CD4-positive, alpha-beta T cell treated with Interferon alpha-2 for 1 hour (primary cell): ENCODE measurements around the gene NRSN2.
A peak's percentile ranks its signal among the peaks of the same experiment; 100 is the strongest.
"Not testable (repeated sequence)": the region's sequence is repeated elsewhere in the genome, so short reads cannot be mapped to it uniquely, and the experiment has no call there.

Source experiments
- DNase-seq, 2 donors: peaks; one replicate each; pipeline ENCODE4 v3.0.0-alpha.2; 2020 to 2022

The NRSN2 gene

DNA sequence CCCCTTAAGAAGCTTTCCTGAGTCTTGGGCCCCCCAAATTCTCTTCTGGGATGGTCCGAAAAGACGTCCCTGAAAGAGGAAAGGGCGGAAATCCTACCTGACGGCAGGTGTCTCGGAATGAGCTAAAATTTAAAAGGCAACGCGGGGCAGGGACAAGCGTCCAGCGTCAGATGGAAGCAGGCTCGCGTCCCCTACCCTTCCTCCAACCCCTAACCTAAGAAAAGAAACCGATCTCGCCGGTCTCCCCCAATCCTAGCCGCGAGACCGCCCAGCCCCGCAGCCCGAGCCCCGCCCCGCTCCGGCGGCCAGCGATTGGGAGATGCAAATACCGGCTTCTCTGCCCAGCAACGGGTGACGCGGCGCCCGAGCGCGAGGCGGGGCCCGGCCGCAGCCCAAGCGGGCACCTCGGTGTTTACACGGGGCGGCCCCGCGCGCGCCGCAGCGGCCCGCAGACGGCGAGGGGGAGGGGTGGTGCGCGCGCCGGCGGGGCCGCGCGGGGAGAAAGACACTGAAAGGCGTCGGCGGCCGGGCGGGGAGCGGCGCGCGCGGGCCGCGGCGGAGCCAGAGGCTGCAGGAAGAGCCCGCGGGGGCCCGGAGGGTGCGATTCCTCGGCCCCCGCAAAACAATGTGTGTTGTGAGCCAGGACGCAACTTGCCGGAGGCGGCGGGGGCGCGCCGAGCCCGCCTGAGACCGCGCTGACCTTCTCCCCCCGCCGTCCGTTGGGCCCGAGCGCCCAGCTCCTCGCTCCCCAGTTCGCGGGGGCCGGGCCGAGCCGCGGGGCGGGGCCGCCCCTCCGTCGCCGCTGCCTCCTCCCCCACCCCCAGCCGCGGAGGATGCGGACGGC is 21.6 kb upstream of the NRSN2 start, which contains the start of gene SOX12:
Gene SOX12 (plus strand): TSS at position 508 of the 844 bp plus-strand sequence. CDS start 373 bp downstream, outside the sequence.
- DNase-seq: peak; percentile 95 to 97

DNA sequence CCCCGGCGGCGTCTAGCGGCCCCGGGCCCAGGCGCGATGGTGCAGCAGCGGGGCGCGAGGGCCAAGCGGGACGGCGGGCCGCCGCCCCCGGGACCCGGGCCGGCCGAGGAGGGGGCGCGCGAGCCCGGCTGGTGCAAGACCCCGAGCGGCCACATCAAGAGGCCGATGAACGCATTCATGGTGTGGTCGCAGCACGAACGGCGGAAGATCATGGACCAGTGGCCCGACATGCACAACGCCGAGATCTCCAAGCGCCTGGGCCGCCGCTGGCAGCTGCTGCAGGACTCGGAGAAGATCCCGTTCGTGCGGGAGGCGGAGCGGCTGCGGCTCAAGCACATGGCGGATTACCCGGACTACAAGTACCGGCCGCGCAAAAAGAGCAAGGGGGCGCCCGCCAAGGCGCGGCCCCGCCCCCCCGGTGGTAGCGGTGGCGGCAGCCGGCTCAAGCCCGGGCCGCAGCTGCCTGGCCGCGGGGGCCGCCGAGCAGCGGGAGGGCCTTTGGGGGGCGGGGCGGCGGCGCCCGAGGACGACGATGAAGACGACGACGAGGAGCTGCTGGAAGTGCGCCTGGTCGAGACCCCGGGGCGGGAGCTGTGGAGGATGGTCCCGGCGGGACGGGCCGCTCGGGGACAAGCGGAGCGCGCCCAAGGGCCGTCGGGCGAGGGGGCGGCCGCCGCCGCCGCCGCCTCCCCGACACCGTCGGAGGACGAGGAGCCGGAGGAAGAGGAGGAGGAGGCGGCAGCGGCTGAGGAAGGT is 20.8 kb upstream of the NRSN2 start:
- DNase-seq: peak; percentile 43 to 45

DNA sequence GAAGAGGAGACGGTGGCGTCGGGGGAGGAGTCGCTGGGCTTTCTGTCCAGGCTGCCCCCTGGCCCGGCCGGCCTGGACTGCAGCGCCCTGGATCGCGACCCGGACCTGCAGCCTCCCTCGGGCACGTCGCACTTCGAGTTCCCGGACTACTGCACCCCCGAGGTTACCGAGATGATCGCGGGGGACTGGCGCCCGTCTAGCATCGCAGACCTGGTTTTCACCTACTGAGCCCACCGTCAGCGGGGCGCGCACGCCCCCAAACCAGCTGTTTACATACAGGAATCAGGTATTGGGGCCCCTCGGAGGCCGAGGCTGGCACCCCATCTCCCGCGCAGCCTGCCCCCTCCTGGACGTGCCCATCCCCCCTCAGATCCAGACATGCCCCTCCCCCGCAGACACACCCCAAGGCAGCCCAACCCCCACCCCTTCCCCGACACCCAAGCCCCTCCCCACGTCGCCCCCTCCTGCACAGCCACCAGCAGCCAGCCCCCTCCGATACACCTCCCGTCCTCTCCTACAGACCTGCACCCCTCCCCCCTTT is 20.2 kb upstream of the NRSN2 start:
- DNase-seq: no peak

DNA sequence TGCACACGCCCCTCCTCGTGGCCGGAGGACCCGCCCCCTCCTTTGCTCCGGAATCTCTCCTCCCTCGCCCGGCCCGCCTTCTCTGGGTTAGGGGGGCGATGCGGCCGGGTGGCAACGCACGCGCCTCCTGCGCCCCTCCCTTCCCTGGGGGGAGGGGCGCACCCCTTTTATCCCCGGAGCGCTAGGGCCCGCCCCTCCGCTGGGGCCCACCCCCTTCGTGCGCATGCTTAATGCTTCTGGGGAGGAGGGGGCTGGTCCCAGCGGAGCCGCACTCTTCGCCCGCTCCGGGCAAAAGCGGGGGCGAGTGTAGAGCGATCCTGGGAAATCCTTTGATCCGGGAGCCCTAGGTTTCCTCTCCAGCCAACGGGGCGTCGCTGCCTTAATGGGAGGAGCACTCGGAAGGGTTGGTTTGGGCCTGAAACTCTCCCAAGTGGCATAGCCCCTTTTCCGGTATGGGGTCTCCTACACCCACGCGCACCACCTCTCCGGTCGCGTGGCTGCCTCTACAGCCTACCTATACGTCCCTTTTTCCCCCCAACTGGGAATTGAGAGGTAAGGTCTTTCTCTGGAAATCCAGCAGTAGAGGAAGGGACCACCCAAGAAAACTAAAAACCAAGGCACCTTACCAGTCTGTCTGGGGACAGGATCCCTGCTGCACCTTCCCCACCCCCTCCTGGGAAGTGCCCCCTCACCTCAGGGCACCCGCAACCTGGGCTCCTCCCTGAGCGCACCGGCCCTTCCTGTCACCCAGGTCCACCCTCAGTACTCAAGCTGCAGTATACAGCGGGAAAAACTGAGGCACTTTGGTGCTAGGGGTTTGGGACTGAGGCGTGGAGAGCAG is 19.5 kb upstream of the NRSN2 start:
- DNase-seq: peak; percentile 80 to 82

DNA sequence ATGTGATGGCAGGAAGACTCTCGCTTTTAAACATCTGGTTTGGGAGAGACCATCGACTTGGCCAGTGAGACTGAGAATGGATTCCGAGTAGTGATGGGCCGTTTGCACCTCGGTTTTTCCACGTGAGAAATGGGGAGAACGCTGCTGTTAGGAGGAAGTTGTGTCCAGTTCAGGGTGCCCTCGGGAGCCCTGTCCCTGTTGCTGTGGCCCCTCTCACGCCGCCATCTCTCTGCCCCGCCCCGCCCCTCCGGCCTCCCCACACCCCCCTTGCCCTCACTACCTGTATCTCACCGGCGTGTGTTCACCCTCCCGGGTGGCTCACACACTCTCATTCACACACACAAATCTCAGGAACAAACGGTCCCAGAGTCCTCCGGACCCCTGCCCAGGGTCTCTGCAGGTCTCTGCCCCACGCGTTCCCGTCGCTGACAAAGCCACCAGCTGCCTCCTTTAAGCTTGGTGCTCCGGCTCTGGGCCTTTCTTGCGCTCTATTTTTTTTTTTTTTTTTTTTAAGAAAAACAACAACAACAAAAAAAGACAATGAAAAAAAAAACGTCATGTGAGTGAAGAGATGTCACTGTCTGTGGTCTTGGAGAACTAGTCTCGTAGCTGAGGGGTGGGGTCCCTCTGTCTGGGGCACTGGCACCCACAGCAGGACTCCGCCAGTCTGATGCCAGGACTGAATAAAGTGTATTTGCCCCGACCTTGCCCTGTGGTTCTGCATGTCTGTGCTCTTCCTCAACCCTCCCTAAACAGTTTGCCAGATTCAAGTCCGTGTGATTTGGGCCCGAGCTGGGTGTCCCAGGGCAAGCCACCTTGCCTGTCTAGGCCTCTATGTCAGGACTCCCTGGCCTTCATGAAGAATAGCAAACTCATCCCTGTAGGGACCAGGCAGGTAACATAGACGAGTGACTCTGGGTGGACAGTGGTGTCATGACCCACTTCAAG is 18.6 kb upstream of the NRSN2 start:
- DNase-seq: no peak

DNA sequence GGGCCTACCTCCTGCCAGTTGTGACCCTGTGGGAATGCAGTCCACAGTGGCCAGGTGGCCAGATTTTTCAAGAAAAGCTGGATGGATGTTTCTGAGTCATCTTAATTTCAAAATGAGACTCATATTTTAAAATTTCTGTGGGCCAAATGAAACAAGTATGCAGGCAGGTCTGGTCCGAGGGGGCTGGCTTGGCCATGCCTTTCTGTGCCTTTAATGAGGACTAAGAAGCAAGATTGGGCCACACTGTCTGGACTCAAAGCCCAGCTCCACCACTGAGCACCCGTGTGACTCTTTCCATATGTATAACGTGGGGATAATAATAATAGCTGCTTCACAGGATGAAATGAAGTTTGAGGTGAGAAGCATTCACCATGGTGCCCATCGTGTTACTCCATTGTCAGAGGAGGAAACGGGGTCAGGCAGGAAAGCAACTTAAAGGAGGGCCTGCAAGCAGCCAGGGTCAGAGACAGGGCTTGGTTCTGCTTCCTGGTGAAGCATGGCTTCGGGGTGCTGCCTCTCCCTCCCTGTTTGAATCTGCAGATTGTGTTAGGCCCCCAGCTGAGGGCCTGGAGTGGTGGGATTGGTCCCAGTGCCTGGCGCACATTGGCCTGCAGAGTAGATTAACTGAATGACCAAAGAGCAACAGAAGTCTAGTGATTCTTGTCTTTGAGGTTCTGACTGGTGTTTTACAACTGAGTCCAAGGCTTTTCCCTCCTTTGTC is 17.8 kb upstream of the NRSN2 start:
- no peak for DNase-seq

DNA sequence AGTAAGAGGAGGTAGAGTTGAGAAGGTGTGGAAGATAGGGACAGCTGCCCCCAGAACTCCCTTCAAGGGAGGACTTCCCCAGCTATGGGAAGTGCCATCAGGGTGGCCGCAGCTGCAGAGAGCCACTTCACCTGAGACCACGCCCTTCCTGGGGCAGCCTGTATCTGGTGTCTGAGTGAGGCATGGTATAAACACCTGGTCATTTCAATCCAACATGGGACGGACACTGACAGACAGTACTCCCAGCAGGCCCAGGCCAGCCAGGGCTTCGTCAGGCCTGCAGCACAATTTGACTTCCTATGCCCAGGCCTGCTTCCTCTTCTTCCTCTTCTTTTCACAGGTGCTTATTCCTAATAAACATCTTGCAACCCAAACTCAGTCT is 17.1 kb upstream of the NRSN2 start:
- no peak for DNase-seq

DNA sequence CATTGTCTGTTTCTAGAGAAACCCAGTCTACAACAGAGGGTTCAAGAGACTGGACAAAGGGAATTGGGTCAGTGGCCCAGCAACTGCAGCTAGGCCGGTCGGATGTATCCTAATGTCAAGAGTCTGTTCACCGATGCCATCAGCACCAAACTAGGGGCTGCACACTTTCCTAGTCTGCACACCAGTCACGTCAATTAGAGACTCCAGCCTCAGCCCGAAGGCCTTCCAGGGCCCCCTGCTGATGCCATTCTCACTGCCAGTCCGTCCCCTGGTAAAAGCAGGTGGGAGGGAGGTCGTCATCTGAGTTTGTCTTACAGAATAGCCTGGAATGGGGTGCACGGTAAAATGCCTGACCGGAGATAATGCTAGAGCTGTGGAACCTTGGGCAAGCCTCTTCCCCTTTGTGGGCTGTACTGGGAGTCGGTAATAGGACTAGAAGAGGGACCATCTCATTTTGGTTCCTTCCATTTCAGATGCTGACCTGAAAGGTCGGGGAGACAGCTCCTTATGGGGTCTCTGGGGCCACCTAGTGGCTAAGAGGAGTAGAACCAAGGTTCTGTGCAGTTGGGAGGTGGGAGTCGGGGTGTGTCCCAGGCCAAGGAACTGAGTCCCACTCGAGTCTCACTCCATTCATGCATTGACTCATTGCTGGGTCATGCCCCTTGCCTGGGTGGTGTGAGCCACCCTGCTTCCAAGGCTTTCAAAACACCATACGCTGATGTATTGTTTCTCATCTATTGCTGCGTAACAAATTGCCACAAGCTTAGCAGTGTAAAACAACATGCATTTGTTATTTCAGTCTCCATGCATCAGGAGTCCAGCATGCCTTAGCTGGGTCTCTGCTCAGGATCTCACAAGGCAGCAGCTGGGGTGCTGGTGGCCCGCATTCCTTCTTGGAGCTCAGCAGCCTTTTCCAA is 16.4 kb upstream of the NRSN2 start:
- DNase-seq: peak; percentile 72 to 80

DNA sequence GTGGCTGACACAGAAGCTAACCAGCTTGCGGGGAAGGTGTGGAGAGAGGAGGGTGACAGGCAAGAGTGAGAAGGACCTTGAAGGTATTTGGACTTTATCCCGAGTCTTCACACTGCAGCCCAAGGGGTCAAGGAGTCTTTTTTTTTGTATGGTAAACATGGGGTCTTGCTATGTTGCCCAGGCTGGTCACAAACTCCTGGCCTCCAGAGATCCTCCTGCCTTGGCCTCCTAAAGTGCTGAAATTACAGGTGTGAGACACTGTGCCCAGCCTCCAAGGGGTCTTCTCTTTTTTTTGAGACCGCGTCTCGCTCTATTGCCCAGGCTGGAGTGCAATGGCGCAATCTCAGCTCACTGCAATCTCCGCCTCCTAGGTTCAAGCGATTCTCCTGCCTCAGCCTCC is 12.3 kb upstream of the NRSN2 start:
- DNase-seq: no peak

DNA sequence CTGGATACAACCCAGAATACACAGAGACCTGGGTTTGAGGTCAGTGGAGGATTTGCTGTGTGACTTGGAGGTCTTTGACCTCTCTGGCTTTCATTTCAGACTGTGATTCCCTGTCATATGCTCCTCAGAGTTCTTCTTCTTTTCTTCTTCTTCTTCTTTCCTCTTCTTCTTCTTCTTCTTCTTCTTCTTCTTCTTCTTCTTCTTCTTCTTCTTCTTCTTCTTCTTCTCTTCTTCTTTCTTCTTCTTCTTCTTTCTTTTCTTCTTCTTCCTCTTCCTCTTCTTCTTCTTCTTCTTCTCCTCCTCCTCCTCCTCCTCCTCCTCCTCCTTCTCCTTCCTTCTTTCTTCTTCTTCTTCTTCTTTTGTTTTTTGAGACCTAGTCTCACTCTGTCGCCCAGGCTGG is 10.9 kb upstream of the NRSN2 start:
- not testable (repeated sequence) for DNase-seq

DNA sequence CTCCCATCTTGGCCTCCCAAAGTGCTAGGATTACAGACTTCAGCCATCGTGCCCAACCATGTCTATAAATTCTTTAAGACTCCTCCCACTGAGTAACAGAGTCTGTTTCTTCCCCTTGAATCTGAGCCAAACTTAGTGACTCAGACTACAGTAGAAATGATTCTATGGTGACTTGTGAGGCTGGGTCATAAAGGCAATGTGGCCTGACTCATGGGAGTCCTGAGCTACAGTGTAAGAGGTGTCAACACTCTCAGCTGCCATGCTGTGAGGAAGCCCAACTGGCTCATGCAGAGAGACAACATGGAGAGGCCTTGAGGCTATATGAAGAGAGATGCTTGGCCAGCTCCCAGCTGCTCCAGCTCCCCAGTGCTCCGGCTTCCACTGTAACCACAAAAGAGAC is 5.2 kb upstream of the NRSN2 start:
- no peak for DNase-seq

DNA sequence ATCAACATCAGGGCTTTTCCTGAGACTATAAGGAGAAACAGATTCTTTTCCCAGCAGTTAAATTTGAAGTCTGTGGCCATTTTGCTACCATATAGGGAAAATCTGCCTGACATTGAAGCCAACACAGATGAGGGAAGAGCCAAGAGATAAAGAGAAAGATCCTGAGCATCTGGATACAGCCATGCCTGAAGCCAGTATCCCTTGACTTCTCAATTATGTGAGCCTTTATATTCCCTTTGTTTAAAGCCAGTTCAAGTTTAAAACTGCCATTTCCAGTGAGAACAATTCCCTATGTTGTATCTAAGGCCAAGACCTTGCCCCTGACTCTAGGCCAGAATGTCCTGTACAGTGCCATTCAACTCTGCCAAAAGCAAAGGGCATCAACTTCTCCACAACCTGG is 3.8 kb upstream of the NRSN2 start:
- DNase-seq: no peak

DNA sequence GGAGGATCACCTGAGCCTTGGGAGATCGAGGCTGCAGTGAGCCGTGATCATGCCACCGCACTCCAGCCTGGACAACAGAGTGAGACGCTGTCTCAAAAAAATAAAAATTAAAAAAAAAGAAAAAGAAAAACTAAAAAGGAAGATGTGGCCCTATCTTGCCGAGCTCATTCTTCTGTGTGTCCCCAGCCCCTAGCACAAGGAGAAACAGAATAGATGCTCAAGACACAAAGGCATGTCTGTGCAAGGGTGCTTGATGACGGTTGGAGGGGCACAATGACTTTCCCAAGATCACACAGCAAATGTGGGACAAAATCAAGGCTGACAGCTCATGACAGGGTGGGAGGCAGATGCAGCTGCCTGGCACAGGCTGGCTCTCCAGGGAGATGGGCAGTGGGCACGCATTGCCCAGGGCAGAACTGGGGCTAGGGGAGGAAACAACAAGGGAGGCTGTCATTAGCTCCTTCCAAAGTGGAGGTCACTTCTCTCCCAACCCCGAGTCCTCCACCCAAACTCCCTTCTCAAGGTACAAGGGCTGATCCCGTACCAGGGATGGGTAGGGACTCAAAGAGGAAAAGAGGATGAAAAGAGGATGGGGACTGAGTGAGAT is 775 bp upstream of the NRSN2 start:
- no peak for DNase-seq

DNA sequence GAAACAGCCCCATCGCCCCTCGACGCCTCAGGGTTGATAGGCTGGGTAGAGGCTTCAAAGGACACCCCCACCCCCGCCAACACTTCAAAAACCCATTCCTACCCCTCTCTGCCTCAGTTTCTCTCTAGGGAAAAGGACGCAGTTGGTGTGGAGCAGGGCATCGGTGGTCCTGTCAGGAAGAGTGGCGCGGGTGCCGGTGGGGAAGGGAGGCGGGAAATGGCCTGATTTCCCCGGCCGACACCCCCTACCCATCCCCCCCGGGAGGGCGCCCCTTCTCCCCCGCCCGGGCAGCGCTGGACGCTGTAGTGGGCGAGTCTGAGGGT is 367 bp downstream of the NRSN2 start:
- DNase-seq: no peak

DNA sequence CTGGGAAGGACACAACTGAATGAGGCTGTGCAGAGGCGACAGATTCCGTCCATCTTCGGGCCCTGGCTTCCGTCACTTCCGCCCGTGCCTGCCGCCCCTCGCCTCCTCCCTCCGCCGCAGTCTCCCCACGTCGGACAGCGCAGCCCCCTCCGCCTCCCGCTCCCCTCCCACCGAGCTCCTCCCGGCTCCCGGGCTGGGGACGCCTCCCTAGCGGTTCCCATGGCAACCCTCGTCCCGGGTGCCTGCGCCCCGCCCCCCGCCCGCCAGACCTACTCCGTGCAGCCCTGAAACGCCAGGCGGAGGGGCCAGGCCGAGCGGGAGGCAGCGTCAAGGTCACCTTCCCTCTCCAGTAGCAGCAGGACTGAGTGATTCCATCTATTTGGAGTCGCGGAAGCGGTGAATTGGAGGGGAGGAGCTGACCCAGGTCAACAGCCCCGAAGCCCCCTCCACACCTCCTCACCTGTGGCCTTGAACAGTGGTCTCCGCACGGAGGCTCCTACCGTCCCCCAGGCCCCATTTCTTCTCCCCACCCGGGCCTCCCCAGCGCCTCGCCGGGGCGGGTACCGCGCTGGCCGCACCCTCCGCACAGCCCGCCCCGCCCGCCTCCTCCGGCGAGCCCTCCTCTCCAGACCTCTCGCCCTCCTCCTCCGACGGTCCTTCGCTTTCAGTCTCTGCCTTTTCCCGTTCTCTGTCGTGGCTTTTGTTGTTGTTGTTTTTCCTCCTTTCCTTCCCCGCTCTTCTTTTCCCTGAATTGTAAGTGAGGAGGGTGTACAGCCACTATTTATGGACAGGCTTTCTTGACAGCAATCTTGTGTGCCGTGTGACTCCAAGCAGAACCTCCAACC is 951 bp downstream of the NRSN2 start:
- peak; percentile 59 to 70 for DNase-seq

DNA sequence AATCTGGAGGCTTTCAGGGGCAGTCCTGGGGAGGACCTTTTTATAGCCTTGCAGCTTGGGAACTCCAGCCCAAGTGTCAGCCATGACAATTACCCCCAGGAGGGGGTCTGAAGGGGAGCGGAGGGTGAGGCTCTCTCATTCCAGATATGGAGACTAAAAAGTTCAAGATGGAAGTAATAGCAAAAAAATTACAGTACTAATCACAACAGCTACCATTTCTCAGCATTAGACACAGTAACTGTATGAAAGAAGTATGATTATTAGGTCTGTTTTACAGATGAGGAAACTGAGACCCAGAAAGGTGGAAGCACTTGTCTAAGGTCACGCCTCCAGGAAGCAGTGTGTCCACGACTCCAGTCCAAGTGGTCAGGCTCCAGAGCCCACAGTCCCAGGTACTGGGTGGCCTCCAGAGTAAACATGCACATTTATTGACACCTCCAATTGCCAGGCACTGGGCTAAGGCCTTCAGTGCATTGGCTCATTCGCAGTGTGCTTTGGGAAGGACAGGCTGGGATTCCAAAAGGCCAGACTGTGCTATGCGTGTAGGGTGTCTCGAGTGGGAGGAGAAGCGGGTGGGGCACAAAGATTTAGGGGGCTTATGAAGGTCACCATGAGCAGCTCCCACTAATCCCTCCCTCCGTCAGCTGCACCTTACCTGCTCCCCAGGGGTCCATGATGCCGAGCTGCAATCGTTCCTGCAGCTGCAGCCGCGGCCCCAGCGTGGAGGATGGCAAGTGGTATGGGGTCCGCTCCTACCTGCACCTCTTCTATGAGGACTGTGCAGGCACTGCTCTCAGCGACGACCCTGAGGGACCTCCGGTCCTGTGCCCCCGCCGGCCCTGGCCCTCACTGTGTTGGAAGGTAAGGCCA is 2.3 kb downstream of the NRSN2 start:
- no peak for DNase-seq

DNA sequence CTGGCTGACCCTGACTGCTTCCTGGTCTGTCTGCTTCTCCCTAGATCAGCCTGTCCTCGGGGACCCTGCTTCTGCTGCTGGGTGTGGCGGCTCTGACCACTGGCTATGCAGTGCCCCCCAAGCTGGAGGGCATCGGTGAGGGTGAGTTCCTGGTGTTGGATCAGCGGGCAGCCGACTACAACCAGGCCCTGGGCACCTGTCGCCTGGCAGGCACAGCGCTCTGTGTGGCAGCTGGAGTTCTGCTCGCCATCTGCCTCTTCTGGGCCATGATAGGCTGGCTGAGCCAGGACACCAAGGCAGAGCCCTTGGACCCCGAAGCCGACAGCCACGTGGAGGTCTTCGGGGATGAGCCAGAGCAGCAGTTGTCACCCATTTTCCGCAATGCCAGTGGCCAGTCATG is 6.3 kb downstream of the NRSN2 start:
- no peak for DNase-seq
